GM11168 (cell line): ENCODE measurements around the gene SMC3.
"Not testable (repeated sequence)": the region's sequence is repeated elsewhere in the genome, so short reads cannot be mapped to it uniquely, and the experiment has no call there.

Experiments
- in situ Hi-C: fragments of 300-500 bp; cut with MboI; formaldehyde crosslinking; loops from one replicate; pipeline ENCODE4 v1.12.0; 2022; ENCODE audit warnings: low sequenced_read_pairs; ENCODE audit not compliant: unreplicated experiment

Gene SMC3

DNA sequence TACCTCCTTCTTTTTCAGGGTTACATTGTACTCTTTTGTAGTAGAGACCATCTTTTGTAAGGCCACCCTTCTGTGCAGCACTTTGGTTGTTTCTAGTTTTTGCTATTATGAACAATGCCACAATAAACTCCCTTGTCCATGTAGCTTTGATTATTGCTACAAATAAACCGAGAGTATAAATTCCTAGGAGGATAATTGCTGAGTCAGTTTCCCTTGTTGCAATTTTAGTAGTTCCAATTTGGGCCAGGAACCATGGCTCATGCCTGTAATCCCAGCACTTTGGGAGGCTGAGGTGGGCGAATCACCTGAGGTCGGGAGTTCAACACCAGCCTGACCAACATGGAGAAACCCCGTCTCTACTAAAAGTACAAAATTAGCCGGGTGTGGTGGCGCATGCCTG is 72.4 kb downstream of the SMC3 start:
- in situ Hi-C loops: not testable (repeated sequence)

DNA sequence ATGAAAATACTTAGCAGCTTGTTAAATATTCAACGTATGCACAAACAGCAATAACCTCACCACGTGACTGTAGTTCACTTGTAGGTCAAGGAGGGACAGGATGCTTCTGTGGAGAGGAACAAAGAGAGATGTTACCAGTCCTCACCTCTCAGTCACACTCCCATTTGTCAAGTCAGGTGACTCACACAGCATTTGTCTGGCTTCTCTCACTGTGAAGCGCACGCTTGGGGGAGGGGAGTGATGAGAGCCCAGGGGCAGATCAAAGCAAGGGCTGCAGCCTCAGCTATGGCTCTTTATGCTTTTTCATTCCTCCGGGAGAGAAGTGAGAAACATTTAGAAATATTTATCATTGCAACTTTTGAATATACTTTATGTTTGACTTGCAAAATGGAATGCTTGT is 73.8 kb downstream of the SMC3 start:
- in situ Hi-C loops: no loop called here

DNA sequence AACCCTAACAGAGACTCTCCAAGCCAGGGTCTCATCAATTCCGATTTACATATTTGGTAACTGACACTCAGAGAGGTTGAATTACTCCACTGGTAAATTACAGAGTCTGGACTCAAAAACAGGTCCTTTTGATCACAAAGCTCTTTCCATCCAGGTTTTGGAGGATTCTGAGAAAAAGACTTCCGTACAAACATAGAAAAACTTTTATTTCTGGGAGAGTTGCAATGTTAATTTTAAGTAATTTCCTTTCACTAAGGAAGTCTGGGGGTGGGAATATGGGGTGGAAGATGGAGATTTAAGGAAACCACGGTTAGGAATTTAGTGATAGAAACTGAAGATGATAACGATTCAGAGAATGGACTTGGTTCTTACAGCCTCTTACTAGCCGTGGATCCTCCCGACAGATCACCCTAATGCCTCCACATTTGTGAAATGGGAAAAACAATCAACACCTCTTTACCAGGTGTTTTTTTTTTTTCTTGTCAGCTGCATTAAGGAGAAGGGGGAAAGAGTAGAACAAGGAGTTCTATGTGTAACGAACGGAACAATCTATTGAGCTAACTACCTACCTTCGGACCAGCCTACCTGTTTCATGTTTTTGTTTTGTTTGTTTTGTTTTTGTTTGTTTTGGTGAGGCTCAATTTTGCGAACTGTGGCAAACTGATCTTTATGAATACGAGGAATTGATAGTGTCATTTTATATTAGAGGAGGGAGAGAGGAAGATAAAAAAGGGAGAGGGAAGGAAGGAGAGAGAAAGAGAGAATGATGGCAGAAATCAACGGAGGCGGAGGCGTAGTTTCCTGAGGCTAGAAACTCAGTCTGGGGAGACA is 74.9 kb downstream of the SMC3 start:
- in situ Hi-C loops: no loop called here

DNA sequence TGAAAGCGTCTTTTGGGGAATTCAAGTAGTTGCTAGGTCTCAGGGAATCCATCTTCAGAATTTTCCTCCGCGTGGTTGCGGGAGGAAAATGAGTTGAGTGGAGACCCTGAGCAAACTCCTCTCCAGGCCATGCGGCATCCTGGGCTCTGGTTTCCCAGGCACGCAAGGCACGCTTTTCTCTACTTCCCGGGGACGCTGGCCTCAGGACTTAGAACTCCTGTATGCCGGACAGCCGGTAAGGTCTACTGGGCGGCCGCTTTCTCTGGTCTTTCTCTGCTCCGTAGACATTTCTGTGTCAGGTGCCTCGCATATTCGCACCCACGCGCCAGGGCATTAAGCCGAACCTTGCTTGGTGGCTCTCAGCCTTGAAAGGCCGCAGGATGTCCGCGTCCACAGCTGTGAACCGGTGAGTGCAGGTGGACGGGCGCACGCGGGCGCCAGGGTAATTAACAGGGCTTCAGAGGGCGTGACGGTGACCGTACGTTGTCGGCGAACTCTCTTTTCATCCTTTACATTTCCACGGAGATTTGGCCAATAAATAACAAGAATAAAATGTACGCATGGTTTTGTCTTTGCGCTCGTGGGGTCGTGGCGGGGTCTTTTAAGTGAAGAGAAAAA is 75.6 kb downstream of the SMC3 start:
- in situ Hi-C loops: no loop called here

DNA sequence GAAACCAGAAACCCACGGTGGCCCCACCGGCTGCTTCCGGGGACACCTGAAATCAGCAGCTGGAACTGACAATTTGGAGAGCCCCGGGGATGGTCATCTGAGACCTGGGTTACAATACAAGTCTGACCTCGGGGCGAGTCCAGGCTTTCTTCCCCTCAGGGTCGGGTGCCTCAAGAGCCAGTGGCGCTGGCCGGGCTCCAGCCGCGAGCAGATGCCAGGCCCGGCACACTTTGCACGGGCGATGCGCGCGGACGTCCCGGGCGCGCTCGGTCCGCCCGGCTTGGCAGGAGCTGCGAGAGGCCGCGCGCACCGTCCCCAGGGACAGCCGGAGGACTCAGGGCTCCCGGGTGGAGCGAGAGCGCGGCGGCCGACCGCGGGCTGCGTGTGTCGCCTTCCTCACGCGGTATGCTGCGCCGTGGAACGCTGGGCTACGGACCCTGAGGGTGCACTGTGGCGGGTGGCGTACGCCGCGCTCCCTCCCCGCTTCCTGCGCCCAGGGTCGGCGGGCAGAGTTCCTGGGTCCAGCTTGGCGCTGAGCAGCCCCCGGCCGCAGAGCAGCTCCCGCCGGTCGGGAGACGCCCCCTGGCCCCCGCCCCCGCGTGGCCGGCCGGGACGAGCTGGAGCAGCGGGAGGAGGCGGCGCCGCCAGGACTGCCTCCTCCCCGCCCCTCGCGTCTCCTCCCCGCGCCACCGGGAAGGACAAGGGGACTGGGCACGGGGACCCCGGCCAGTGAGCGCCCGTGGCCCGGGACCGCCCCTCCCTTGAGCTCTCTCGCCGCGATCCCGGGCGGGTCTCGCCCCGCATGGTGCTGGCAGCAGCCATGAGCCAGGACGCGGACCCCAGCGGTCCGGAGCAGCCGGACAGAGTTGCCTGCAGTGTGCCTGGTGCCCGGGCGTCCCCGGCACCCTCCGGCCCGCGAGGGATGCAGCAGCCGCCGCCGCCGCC is 76.4 kb downstream of the SMC3 start, which contains the start of gene RBM20:
Gene RBM20, plus strand, starts transcription at position 684 of the 945 bp plus-strand sequence. Its CDS starts 119 bp downstream, at position 803.
- in situ Hi-C loops: no loop called here

DNA sequence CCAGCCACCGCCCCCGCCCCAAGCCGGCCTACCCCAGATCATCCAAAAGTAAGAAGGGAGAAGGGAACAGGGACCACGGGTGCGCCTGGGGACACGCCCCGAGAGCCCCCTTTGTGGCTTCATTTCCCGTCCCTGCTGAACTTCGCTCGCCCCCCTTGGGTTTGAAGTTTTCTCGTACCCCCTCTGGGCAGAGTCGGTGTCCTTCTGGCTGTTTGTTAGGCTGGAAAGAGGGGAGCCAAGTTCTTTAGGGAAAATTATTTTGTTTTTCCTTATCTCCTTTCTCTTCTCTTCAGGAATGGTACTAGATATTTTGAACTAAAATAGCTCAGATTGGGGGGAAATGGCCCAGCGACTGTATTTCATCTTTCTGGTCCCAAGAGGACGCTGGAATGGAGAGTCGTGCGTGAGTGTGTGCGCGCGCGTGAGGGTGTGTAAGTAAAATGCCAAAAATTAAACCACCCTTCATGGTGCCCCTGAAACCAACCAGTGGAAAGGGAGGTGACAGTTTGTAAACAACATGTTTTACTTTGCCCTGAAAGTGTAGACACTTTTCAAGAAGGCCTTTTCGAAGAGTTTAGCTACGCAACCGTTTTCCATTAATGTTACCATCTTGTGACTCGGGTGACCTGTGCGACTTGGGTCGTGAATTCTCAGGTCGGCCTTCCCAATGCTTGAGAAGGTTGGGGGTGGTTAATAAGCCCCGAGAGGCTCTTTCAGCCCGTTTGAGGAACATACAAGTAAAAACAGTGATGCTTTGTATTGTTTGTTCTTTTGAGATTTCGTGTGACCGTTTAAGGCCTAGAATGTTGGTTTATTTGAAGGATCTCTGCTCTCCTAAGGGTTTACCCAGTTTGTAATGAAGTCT is 77.3 kb downstream of the SMC3 start:
- in situ Hi-C loops: no loop called here

DNA sequence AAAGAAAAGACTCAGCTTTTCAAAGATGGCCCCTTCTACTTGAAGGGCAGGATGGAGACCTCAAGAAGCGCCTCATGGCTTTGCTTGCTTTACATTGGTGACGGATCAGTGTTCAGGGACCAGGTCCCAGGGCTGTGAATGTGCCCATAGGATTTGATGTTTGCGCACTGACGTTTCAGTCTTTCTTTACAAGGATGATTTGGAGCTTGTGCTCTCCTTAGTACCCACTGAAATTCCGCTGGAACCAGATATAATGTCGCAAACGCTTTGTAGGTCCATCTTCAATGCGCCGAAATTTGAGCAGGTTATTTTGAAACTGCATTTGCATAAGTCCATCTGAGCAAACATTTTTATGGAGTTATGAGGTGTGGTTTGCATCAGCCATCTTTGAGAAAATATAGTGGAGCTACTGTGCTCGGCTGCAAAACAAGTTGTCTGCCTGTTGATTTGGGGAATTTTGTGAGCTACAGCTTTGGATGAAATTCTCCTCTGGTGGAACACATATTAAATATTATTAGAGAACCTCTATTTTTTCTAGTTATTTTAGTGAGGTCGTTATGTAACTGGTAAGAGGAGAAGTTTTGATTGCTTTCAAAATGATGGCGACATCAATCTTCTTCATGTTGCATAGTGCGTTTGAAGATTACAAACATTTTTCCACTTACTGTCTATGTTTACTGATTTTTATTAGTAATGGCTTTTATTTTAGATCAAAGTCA is 79.1 kb downstream of the SMC3 start:
- in situ Hi-C loops: no loop called here

DNA sequence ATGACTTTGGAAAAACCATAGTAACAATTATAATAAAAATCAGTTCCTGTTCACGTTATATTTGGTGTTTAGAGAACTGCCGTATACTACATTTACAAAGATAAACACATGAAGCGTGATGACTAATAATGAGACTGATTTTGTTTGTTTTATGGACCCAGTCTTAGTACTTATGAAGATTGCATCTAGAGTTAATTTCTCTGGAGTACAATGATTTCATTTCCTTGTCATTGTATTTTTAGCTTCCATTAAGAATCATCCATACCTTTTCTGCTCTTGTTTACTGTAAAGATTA is 79.6 kb downstream of the SMC3 start:
- in situ Hi-C loops: no loop called here

DNA sequence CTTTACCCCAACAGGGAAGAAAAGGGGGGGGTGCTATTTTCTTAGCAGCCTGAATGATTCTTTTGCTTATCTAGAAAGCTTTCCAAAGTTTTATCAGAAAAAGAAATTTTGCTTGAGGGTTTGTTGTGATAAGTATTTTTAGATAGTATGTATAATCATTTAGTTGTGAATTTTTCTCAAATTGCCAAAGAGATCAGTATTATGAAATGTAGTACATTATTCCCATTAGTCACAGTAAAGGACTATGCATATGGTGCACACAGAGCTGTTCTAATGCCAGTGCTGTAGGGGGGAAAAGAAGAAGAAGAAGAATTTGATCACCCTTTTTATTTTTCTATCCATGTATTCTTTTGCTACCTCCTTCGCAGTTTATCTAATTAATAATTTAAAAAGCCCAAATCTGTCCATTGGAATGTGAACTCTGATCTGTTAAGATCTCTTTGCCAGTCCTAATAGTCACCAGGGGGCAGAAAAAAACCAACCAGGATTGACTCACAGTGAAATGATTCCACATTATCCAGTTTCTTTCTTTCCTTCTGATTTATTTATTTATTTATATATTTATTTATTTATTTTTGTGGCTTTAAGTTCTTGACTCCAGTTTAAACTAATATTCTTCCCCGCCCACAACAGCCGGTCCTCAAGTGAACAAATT is 81.3 kb downstream of the SMC3 start:
- in situ Hi-C loops: no loop called here

DNA sequence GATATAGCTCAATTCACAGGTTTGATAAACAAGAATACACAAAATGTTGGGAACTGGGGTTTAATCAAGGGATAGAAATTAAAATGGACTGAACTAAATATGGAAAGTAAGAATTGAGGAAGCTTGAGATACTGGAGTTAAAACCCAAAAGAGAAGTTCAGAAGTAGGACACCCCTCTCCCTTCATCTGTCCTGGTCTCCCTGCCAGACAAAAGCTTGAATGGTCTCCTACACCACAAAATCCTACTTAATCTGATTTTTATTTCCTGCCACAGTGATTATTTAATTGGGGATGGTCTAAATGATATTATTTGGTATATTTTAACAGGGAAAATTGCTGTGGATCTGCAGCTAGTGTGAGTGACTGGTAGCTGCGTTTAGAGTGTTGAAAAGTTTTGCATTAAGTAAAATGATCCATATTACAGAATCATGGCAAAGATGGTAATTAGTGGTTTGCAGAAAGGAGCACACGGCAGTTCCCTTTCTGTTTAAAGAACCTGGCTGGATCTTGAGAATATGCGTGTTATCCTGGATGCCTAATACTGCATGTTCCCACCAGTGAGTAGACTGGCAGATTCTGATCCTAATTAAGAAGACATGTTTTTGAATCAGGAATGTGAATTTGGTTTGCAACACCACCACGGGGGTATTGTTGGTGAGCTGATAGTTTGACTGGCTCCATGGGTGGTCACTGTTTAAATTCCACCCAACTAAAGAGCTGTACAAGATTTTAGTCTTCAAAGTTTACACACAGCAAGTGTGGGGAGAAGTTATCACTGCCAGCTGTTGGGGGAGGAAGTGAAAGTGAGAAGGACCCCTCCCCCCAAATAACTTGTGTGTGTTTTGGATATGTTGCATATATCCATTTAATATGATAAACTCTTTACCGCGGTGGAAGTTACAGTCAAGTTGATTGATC is 82.1 kb downstream of the SMC3 start:
- in situ Hi-C loops: no loop called here

DNA sequence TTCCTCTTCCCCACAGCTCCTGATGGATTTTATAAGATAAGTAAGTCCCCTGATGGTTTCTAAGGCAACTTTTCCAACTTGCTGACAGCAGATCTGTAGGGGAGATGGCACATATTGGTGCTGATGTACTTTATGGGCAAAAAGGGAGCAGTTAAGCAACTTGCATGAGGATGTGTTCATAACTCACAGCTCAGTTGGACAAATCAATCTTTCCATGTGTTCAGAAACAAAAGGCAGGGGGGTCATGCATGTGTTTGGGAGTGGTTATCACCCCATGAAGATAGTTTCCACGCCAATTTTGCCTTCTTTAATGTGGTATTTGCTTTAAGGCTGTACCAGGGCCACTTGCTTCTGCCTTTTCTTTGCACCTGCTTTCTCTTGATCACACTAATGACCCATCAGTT is 82.8 kb downstream of the SMC3 start:
- in situ Hi-C loops: no loop called here

DNA sequence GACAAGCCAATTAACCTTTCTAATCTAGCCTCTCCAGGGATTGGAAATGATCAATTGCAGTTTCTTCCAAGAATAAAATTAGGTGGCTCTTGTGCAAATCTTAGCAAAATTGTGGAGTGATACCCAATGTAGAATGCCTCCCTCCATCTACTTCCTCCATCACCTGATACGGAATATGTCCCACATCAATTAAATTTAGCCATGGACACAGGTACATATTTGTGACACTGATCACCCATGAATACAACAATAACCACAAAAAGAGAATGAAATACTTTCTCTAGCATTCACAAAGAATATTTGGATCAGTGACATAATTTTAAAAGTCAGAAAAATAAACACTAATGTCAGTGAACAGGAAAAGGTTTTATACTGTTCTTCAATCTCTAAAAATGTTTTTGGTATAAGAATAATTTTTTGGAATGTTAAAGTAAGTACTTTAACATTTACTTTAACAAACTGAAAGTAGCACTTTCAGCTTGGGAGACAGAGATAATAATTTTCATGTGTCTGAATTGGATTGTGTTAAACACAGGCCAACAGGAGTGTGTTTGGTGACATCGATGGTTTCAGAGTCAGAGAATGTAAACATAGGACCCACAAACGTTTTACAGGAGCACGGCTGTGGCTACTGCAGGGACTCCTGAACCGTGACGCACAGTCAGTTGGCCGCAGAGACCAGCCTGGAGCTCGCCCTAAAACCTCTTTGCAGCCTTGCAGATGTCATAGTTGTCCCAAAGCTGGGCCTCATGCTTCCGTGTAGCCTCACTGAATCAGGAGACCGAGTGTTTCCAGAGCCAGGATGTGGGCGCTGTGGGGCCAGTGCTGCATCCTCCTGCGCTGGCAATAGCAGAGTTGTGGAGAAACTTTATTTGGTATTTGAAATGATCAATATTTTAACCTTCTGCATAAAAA is 83.8 kb downstream of the SMC3 start:
- in situ Hi-C loops: no loop called here

DNA sequence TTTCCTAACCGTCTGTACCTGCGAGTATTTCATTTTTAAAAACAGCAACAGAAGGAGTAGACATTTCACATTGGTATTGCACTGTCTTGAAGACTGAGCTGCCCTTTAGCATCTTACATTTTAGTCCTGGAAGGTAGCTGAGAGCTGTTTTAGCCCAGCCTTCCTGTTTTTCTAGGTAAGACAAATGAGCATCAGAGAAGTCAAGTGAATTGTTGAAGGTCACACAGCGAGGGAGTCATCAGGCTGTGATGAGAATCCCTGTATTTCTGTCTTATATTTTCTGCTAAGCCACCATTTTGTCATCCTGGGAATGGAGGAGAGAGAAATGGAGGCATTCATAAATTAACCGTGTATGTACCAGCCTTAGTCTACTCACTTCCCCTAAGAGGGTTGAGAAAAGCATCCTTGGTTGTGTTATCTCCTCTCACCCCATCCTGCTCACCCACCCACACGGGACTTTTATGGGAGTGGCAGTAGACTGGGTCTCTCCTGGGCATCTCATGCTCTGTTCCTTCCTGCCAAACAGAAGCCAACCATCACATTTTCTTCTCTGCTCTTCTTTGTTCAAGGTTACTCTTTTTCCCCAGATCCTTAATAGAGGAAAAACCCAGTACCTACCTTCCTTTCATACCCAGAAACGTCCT is 85.1 kb downstream of the SMC3 start:
- in situ Hi-C loops: no loop called here
